Amniotic epithelial cell (primary cell): ENCODE results near the gene TPGS1.

Experiments
- DNase-seq: peaks from one replicate; pipeline ENCODE4 v3.0.0-alpha.2; 2010; ENCODE audit warnings: low read depth

Gene TPGS1

GRCh38 chr19:507286-508203, at the start of gene TPGS1:
Gene TPGS1, plus strand, starts transcription at chr19:507497. Its CDS starts 10 bp downstream, at chr19:507507.
- DNase-seq = peak; percentile 45

GRCh38 chr19:457636-458035, 49.7 kb upstream of the TPGS1 start:
- DNase-seq = no peak

- DNase-seq = no peak
Measured at GRCh38 chr19:458091-459042, 48.9 kb upstream of the TPGS1 start.

- DNase-seq = peak; percentile 18
Measured at GRCh38 chr19:459724-460511, 47.4 kb upstream of the TPGS1 start.

GRCh38 chr19:460877-461720, 46.2 kb upstream of the TPGS1 start, which contains the start of gene SHC2:
Gene SHC2, minus strand, starts transcription at chr19:461033. Its CDS starts 37 bp downstream, at chr19:460996.
- no peak for DNase-seq

GRCh38 chr19:461721-462551, 45.4 kb upstream of the TPGS1 start:
- DNase-seq = no peak

GRCh38 chr19:463483-464207, 43.7 kb upstream of the TPGS1 start:
- DNase-seq = no peak

GRCh38 chr19:464208-464545, 43.1 kb upstream of the TPGS1 start:
- DNase-seq = no peak

- no peak for DNase-seq
Measured at GRCh38 chr19:465056-465816, 42.1 kb upstream of the TPGS1 start.

GRCh38 chr19:467554-467953, 39.7 kb upstream of the TPGS1 start:
- DNase-seq = no peak

- no peak for DNase-seq
Measured at GRCh38 chr19:468587-469256, 38.6 kb upstream of the TPGS1 start.

- DNase-seq = no peak
Measured at GRCh38 chr19:469833-470232, 37.5 kb upstream of the TPGS1 start.

GRCh38 chr19:470701-471100, 36.6 kb upstream of the TPGS1 start:
- no peak for DNase-seq

- DNase-seq = no peak
Measured at GRCh38 chr19:472005-472858, 35.1 kb upstream of the TPGS1 start.

- DNase-seq = no peak
Measured at GRCh38 chr19:474126-475078, 32.9 kb upstream of the TPGS1 start.

- no peak for DNase-seq
Measured at GRCh38 chr19:475360-475759, 31.9 kb upstream of the TPGS1 start.
